Stimulated activated CD4-positive, alpha-beta T cell treated with anti-CD3 and anti-CD28 coated beads, Interleukin-15, amount 100 ng/mL, for 48 hours (primary cell): ENCODE data around the gene UBE2N.
A peak's percentile ranks its signal among the peaks of the same experiment; 100 is the strongest.

Source experiments
- DNase-seq, 2 donors: peaks; one replicate each; pipeline ENCODE4 v3.0.0-alpha.2; 2020; ENCODE audit warnings: low read depth in 2 of 2

UBE2N gene

GRCh38 chr12:93441617-93442410, at the start of gene UBE2N:
TSS of gene UBE2N (minus strand) at chr12:93441947. CDS start at chr12:93441884, 63 bp downstream.
- peak; percentile 94 to 96 for DNase-seq

GRCh38 chr12:93484315-93484981, 42.7 kb upstream of the UBE2N start:
- DNase-seq: no peak

- no peak for DNase-seq
These were observed 41.5 kb upstream of the UBE2N start for GRCh38 chr12:93483151-93483807.

- no peak for DNase-seq
These were observed 41.0 kb upstream of the UBE2N start for GRCh38 chr12:93482721-93483120.

- DNase-seq: no peak
These were observed 34.8 kb upstream of the UBE2N start for GRCh38 chr12:93476555-93476954.

GRCh38 chr12:93469386-93469785, 27.6 kb upstream of the UBE2N start:
- no peak for DNase-seq

GRCh38 chr12:93468008-93468371, 26.2 kb upstream of the UBE2N start:
- DNase-seq: no peak

GRCh38 chr12:93467351-93468007, 25.7 kb upstream of the UBE2N start, which contains the start of gene MRPL42:
TSS of gene MRPL42 (plus strand) at chr12:93467514. CDS start at chr12:93469286, 1,772 bp downstream.
- DNase-seq: peak; percentile 83 to 85

GRCh38 chr12:93466625-93467350, 25.0 kb upstream of the UBE2N start:
- DNase-seq: no peak

GRCh38 chr12:93465841-93466240, 24.1 kb upstream of the UBE2N start:
- DNase-seq: no peak

- DNase-seq: no peak
These were observed 19.8 kb upstream of the UBE2N start for GRCh38 chr12:93461503-93461902.

GRCh38 chr12:93460902-93461301, 19.2 kb upstream of the UBE2N start:
- no peak for DNase-seq

- no peak for DNase-seq
These were observed 18.3 kb upstream of the UBE2N start for GRCh38 chr12:93460003-93460402.

GRCh38 chr12:93459097-93459496, 17.4 kb upstream of the UBE2N start:
- DNase-seq: no peak

- DNase-seq: no peak
These were observed 14.3 kb upstream of the UBE2N start for GRCh38 chr12:93456077-93456476.

- no peak for DNase-seq
These were observed 11.9 kb upstream of the UBE2N start for GRCh38 chr12:93453633-93454032.

GRCh38 chr12:93451423-93452158, 9.8 kb upstream of the UBE2N start:
- DNase-seq: no peak

- no peak for DNase-seq
These were observed 7.5 kb upstream of the UBE2N start for GRCh38 chr12:93449277-93449676.

- DNase-seq: no peak
These were observed 7.0 kb upstream of the UBE2N start for GRCh38 chr12:93448796-93449195.

- DNase-seq: no peak
These were observed 6.0 kb upstream of the UBE2N start for GRCh38 chr12:93447555-93448290.
